Renal pelvis (tissue), 4 donors: ENCODE measurements around the gene PHACTR3. TPM values are rescaled to one million over a fixed set of nuclear protein-coding genes. Genes with fewer than 3 reads are reported as not detected.
"Not testable (repeated sequence)": the region's sequence is repeated elsewhere in the genome, so short reads cannot be mapped to it uniquely, and the experiment has no call there.

Experiments used
- DNase-seq: peaks from one replicate; pipeline ENCODE4 v3.0.0-alpha.2; 2013
- polyA plus RNA-seq, 3 donors: library from polyadenylated mRNA; unstranded; fragments of 120-200 nt; gene quantifications; one replicate each; pipeline ENCODE4 v1.2.1, GENCODE V29; 2013; ENCODE audit not compliant: insufficient read length in 3 of 3

PHACTR3 gene
- polyA plus RNA-seq, 3 donors = 10.0 to 11.3 (median 10.2) TPM

- DNase-seq = no peak
Observed at GRCh38 chr20:59848182-59848581, 243.8 kb downstream of the PHACTR3 start.

- DNase-seq = peak; percentile 38
Observed at GRCh38 chr20:59850018-59850641, 245.8 kb downstream of the PHACTR3 start.

GRCh38 chr20:59856526-59856925, 252.2 kb downstream of the PHACTR3 start:
- not testable (repeated sequence) for DNase-seq

GRCh38 chr20:59856941-59857340, 252.6 kb downstream of the PHACTR3 start:
- DNase-seq = not testable (repeated sequence)

GRCh38 chr20:59857966-59858365, 253.6 kb downstream of the PHACTR3 start:
- no peak for DNase-seq

- no peak for DNase-seq
Observed at GRCh38 chr20:59858425-59858824, 254.1 kb downstream of the PHACTR3 start.

GRCh38 chr20:59861401-59861800, 257.1 kb downstream of the PHACTR3 start:
- DNase-seq = no peak

- DNase-seq = no peak
Observed at GRCh38 chr20:59863058-59863457, 258.7 kb downstream of the PHACTR3 start.

GRCh38 chr20:59864726-59865125, 260.4 kb downstream of the PHACTR3 start:
- no peak for DNase-seq

- DNase-seq = peak; percentile 5
Observed at GRCh38 chr20:59866338-59866737, 262.0 kb downstream of the PHACTR3 start.

- DNase-seq = no peak
Observed at GRCh38 chr20:59871096-59871495, 266.8 kb downstream of the PHACTR3 start.

GRCh38 chr20:59873409-59873808, 269.1 kb downstream of the PHACTR3 start:
- DNase-seq = no peak

GRCh38 chr20:59880198-59880597, 275.9 kb downstream of the PHACTR3 start:
- DNase-seq = no peak

- DNase-seq = no peak
Observed at GRCh38 chr20:59884494-59884893, 280.2 kb downstream of the PHACTR3 start.

GRCh38 chr20:59888050-59888449, 283.7 kb downstream of the PHACTR3 start:
- no peak for DNase-seq

- not testable (repeated sequence) for DNase-seq
Observed at GRCh38 chr20:59890035-59890434, 285.7 kb downstream of the PHACTR3 start.

GRCh38 chr20:59891581-59891980, 287.2 kb downstream of the PHACTR3 start:
- no peak for DNase-seq

GRCh38 chr20:59895908-59896307, 291.6 kb downstream of the PHACTR3 start:
- DNase-seq = no peak
